Activated CD4-positive, CD25-positive, alpha-beta regulatory T cell treated with anti-CD3 and anti-CD28 coated beads, Interleukin-2, amount 50 U/mL, for 16 hours (primary cell): ENCODE measurements around the gene UQCRC1.

ENCODE experiments used
- DNase-seq: peaks from one replicate; pipeline ENCODE4 v3.0.0-alpha.2; 2020; ENCODE audit warnings: low read depth, low spot score

Gene UQCRC1

DNA sequence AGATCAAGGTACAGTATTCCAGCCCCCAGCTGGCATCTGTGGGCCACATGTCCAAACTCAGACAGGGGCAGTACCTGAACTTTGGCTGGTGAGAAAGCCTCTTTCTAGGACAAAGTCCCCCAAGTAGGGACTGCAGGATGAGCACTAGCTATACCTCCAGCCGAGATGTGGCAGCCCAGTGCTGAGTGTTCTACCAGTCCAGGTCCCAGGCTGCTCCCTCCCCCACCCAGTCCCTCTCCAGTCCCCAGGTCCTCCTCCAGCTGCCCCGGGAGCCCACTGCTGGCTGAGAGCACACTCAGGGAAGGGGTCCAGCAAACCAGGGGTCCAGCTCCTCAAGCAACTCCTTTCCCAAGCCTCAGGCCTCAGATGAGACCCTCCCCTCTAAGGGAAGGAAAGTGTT lies 24.3 kb upstream of the UQCRC1 start:
- no peak for DNase-seq

DNA sequence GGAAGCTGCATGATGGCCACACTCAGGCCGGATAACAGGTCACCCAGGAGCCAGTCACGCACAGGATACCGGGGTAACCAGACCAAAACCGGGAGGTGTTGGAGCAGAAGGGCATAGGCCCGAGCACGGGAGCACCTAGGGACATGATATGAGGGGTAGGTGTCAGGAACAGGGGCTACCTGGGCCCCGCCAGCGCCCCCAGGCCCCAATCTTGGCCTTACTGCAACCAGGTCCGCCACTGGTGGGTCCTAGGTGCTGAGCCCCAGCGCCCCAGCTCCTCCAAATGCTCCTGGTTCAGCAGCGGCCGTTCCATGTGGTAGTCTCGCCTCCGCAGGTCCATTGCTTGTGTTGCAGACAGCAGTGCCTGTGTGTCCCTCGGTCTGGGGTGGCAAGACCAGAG lies 23.8 kb upstream of the UQCRC1 start:
- DNase-seq = no peak

GRCh38 chr3:48631516-48632448 lies 22.3 kb upstream of the UQCRC1 start:
- DNase-seq = no peak

DNA sequence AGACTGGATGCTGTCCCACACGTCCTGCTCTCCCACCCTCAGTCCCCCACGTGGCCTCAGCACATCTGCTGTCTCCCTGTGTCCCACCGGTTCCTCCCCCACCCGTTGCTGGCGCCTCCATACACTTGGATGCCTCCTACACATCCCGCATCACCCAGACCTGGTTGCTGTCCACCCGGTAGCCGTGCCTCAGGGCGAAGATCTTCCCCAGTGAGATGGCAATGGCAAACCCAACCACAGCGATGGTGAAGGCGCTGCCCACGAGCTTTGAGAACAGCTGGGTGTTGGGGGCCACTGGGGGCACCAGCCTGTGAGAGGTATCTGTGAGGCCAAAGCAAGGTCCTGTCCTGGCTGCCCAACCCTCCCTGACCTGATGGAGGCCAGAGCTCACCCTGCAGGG lies 21.4 kb upstream of the UQCRC1 start:
- no peak for DNase-seq

GRCh38 chr3:48630407-48630806 lies 21.0 kb upstream of the UQCRC1 start:
- no peak for DNase-seq

- DNase-seq = no peak
Observed at GRCh38 chr3:48629894-48630293, 20.4 kb upstream of the UQCRC1 start.

GRCh38 chr3:48628277-48629017 lies 19.0 kb upstream of the UQCRC1 start:
- no peak for DNase-seq

GRCh38 chr3:48625600-48625999 lies 16.2 kb upstream of the UQCRC1 start:
- DNase-seq = no peak

GRCh38 chr3:48624767-48625166 lies 15.3 kb upstream of the UQCRC1 start:
- no peak for DNase-seq

- no peak for DNase-seq
Observed at GRCh38 chr3:48623851-48624547, 14.6 kb upstream of the UQCRC1 start.

DNA sequence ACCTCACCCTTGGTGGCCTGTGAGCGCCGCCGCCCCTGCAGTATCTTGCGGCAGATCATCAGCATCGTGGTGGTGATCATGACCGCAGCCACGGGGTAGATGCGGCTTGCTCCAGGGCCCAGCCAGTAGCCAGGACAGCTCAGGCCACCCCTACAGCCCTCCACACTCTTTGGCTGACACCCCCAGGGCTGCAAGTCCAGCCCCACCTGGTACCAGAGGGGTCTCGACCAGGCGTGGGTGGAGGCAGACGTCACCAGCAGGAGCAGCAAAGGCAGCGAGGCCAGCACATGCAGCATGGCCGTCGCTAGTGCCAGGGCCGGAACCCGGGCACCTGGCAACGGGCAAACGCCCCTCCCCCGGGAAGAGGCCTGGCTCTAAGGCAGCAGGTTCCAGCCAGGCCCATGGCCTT lies 12.0 kb upstream of the UQCRC1 start, which contains the start of gene TMEM89:
Gene TMEM89, minus strand, starts transcription at position 309 of the 409 bp plus-strand sequence. Its CDS starts 13 bp downstream, at position 296.
- DNase-seq = no peak

GRCh38 chr3:48619541-48620524 lies 10.4 kb upstream of the UQCRC1 start:
- no peak for DNase-seq

DNA sequence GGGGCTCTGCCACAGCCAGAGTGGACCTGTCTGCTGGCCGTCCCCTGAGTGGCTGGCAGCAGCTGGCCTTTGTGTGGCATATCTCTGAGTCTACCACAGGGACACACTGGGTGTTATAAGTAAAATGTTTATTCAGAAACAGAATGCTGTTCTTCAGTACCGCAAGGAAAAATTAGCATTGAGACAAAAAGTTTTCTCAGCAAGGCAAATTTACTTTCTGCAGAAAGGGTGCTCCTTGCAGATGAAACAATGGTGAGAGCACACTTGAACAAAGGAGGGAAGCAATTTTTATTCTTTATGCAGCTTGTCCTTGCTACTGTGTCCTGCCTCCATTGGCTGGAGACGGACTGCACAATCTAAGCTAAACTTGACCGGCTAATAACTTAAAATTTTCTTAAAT lies 8.1 kb upstream of the UQCRC1 start:
- no peak for DNase-seq

GRCh38 chr3:48614044-48614443 lies 4.6 kb upstream of the UQCRC1 start:
- DNase-seq = no peak

DNA sequence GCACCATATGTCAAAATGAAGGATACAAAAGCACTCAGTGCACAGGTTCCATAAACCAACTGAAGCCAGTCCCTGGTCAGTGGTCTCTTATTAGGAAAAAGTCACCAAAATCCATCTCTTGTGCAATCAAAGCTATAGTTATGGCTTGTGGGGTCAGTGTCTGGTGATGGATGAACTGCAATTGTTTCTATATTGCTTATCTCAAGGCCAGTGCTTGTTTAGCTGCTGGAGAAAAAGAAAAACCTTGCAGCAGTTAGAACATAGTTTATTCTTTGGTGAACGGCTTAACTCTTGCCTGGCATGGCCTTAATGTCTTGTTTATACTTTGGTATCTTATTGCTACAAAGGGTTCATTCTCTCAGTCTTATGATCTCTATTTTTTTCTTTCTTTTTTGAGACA lies 2.9 kb upstream of the UQCRC1 start:
- DNase-seq = no peak

GRCh38 chr3:48607519-48607918 lies 1.9 kb downstream of the UQCRC1 start:
- no peak for DNase-seq

DNA sequence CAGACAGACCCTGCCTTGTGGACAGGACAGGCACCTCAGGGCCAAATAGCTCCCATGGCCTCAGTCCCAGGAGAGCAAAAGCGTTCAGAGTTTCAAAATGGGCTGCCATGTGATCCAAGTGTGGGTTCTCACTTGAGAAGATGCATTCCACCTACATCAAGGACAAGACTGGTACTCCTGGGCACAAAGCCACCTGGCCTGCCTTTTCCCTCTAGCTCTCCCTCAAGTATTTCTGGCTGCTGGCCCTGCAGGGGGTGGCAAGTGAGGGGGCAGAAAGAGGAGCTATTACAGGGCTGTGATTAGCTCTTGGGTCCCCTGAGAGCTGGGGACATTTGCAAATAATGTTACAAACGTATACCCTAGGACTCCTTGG lies 7.8 kb downstream of the UQCRC1 start:
- DNase-seq = no peak

GRCh38 chr3:48600711-48601621 lies 8.5 kb downstream of the UQCRC1 start:
- DNase-seq = no peak

DNA sequence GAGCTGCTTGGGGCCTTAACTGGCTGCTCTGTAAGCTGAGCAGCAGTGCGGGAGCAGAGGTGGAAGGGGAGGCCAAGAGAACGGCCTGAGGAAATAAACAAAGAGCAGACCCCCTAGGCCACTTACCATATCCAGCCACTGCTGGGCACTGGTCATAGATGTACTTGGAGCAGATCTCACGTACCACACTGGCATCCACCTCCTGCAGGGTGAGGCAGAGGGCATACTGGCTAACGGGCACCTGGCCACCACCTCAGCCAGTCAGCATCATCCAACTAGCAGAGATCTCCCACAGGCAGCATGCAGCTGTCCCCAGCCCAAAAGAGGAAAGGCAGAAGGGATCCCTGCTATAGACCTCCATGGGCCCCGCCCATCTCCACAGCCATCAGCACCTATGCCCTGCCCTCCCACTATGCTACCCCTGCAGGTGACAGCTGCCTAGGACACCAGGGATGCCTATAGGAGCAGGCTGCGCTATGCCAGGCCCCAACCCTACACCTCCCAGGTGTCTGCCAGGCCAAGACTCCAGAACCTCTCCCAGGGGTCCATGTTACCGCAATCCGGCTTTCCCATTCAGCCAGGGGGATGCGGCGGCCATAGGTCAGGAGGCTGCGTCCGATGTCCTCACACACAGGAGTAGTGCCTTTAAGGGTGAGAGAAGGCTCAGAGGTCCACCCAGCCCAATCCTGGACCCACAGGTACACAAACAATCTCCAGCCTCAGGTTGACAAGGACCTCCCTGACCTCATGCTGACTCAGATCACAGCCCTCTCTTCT lies 9.7 kb downstream of the UQCRC1 start:
- no peak for DNase-seq
